Stimulated activated CD8-positive, alpha-beta memory T cell treated with anti-CD3 and anti-CD28 coated beads, Interleukin-15, amount 100 ng/mL, for 48 hours (primary cell): ENCODE measurements around the gene ZNF277.

Experiments
- DNase-seq, 2 donors: peaks; one replicate each; pipeline ENCODE4 v3.0.0-alpha.2; 2020; ENCODE audit warnings: low read depth in 2 of 2

The ZNF277 gene

DNA sequence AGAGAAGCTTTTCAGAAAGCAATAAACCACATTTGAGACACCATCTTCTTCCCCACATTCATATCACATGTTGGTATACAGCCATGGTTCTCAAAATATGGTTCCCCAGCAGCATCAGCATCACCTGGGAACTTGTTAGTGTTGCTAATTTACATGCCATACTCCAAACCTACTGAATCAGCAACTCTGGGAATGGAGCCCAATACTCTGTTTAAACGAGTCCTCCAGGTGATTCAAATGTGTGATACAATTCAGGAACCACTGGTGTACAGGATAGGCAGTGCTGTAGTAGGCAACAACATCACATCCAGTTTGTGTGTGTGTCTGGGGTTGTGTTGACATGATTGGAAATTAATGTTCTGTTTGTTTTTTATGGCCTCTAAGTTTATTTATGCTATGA is 47.7 kb downstream of the ZNF277 start:
- no peak for DNase-seq

GRCh38 chr7:112254709-112255387 is 48.4 kb downstream of the ZNF277 start:
- no peak for DNase-seq

DNA sequence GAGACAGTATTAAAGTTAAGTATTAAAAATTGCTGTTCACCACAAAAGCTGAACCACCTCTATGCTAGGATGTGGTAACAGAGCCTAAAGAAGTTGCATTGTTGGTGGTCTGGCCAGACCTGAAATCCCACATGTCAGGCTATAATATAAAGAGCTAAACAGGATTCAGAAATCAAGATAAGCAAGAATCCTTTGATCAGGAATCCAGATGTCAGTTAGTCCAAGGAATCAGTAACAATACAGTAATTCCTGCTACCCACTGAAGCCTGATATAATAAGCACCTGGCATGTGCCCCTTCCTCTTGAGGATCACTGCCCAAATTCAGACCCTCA is 48.9 kb downstream of the ZNF277 start:
- DNase-seq = no peak

DNA sequence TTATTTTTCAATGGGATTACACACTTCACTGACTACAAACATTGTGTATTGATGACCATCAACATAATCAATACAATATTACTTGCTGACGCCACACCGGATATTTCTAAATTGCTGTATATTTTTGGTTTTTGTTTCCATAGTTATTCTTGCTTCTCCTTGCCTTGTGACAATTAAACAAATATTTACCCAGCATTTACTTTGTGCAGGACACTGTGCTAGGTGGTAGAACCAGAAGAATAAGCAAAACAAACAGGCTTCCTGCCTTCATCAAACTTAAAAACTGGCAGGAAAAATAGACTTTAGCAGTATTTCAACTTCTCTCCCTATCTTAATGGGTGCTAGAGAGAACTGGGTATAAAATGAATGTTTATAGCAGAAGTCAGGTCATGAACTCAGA is 50.6 kb downstream of the ZNF277 start:
- DNase-seq = no peak

DNA sequence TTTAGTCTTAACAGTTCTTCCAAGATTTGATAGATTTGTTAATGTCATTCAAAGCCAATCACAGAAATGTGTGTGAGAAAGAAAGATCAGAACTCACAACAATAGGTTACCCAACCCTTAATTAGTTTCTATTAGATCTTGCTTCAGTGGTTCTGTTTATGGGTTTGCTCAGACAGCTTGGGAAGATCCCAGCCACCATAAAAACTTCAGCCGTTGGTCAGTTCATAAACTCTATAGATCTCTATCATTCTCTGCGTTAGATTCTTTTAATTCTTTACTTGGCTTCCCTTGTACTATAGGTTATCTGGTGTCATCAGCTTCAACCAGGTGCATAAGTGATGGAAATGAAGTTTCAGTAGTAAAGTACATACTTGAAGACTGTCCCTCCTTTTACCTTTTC is 54.4 kb downstream of the ZNF277 start:
- DNase-seq = no peak

- no peak for DNase-seq
These were observed 55.5 kb downstream of the ZNF277 start for GRCh38 chr7:112262036-112262435.

- no peak for DNase-seq
These were observed 56.5 kb downstream of the ZNF277 start for GRCh38 chr7:112262855-112263487.

DNA sequence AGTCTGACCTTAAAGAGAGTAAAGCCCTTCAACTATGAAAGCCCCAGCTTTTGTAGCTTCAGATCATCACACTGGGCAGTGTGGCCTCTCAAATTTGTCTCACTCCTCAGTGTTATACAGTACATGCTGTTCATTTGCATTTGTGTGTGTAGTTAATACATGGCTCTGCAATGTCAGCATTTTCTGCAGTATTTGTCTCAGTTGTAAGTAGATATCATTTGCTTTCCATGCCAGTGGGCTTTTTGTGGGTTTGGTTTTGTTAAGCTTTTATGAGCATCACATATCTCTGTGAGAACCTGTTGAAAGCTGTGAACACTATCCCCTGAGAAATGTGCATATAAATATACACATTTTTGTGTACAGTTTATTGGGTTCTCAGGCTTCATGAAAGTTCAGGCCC is 57.0 kb downstream of the ZNF277 start:
- DNase-seq = no peak

GRCh38 chr7:112266141-112266540 is 59.6 kb downstream of the ZNF277 start:
- no peak for DNase-seq

- no peak for DNase-seq
These were observed 60.2 kb downstream of the ZNF277 start for GRCh38 chr7:112266595-112267270.

DNA sequence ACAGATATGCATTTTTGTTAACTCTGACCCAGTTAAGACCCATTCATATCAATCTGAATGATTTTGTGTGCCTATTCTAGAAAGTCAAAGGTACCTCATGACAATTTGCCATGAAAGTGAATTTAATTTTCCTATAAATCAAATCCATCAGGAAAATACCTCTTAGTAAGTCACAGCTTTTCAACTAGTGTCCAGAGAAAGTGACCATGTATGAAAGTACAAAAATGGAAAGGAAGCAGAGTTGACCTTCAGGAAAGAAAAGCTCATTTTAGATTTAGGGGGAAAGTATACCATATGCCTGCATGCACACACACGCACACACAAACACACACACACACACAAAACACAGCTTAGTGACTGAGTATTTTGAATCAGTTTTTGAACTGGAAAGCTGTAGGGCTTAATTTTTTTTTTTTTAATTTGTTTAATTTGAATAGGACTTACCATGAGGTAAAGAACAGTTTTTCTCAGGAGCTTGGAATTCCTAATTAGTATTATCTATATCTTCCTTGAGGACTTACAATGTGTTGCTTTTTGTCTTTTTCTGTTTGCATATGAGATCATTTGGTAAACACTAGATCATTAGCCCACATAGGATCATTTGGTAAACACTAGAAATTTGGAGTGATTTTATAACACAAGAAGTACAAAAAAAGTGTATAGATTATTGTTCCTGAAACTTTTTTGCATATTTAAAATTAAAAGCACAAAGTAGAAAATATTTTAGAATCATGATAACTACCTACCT is 61.6 kb downstream of the ZNF277 start:
- DNase-seq = no peak

DNA sequence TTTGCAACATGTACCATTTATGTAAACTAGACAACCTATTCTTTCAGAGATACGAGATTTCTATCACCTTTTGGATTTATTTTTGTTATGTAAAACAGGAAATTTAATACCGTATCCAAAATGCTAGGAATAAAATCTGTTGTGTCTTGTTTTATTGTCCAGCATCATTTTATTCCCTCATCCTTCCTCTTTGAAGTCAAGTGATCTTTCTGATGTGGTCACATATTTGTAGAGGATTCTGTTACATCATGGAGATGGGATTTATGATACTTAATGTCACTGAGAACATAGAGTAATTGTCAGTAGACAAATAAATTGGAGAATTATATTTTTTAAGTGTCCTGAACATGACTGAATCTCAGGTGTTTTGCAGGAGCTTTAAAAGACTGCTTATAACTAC is 64.7 kb downstream of the ZNF277 start:
- DNase-seq = no peak

DNA sequence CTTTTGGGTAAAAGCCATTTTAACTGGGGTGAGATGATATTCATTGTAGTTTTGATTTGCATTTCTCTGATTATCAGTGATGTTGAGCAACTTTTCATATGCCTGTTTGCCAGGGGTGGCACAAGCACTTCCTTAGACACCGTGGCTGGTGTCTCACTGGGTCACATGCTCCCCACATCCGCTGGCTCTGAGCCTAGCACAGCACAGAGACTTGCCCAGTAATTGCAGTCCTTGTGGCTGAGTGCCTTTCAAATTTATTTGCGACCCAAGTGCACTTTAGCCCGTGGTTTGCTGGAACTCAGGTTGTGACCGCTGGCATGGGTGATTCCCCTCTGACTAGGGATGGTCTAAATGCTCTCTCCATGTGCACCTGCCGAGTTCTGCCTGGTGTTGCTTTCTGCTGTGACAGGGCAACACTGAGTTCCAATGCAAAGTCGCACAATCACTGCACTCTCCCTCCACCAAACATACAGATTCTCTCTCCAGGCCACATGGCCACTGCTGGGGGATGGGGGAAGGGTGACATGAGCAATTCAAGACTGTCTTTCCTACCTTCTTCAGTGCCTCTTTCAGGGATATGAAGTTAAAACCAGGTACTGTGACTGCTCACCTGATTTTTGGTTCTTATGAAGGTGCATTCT is 66.5 kb downstream of the ZNF277 start:
- no peak for DNase-seq

GRCh38 chr7:112279042-112279441 is 72.5 kb downstream of the ZNF277 start:
- no peak for DNase-seq

- no peak for DNase-seq
These were observed 73.8 kb downstream of the ZNF277 start for GRCh38 chr7:112280267-112280666.

DNA sequence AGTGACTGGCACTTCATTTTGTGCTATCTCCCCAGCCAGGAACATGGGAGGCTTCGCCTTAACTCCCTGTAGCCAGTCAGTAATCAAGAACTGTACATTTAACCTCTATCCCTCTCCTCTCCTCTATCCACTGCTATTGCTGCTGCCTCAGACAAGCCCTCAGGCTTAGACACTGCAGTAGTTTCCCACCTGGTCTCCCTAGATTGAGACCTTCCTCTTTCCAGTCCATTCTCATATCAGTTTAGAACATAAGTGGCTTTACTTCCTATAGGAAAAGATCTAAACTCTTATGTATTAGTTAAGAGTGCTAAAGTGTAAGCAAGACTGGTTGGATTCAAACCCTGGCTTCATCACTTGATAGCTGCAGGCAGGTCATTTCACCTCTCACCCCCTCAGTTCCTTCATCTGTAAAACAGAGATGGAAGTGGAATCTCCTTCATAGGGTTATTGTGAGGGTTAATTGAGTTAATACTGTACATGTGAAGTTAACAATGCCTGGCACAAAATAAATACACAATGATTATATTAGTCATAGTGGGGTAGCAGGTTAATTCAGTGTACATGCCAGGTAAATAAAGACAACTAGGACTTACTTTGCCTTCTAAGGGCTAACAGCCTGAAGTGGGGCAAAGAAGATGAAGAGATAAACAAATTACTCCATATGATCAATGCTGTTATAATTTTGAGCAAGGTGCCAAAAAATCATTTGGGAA is 76.1 kb downstream of the ZNF277 start:
- DNase-seq = no peak

- no peak for DNase-seq
These were observed 77.0 kb downstream of the ZNF277 start for GRCh38 chr7:112283382-112283910.

DNA sequence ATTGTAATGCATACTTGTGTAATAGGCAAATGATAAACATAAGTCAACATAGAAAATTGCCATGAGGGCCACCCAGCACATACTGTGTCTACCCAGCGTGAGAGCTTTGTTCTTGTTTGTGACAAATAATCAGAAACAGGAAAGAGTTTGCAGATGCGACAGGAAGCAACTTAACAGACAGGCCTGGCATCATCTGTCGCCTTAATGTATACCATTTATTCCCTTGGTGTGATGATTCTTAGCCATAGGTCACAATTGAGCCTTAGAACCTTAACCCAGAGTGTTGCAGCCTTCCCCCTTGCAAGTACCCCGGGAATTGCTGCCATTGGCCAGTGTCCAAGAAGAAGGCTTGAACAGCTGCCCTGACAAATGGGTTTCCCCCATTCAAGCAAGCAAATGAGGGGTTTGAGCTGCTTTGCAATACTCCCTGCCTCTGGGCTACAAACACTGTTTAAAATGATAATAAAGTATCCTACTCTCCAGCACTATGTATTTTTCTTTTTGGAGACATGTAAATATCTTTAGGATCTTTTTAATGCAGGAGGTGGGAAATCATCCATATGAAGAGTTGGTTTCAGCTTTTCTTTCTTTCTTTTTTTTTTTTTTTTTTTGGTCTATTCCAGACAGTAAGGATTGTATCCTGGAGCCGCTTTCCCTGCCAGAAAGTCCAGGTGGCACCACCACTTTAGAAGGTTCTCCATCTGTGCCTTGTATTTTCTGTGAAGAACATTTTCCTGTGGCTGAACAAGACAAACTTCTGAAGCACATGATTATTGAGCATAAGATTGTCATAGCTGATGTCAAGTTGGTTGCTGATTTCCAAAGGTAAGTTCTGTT is 80.0 kb downstream of the ZNF277 start:
- DNase-seq = no peak

DNA sequence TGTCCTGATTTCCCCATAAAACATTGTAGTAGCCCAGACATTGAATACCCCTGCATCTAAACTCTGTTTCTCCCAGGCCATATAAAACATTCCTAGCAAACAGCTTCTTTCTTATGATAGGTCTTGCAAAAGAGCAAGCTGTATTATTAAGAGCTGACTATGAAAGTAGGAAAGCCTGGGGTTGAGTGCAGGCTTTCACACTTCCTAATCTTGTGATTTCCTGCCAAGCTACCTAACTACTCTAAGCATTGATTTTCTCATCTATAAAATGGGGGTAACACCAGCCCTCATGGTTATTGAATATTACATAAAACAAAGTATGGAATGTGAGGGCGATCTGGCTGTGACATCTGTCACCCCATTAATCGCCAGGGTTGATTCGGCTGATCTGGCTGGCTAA is 81.8 kb downstream of the ZNF277 start:
- no peak for DNase-seq

DNA sequence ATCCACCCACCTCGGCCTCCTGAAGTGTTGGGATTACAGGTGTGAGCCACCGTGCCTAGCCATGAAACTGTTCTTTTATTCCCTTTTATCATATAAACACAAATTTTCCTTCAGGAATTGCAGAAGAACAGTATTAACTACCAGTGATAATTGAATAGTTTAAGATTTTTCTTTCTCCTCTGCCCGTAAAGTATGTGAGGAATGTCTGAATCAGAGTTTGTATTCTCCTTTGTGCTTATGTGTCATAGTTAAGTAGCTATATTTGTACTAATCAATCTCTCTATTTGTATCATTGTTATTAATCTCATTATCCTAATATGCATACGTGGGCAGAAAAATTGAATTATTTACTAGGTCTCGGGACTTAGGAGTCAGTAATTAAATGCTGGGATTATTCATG is 83.6 kb downstream of the ZNF277 start:
- DNase-seq = no peak
